Erythroblast (primary cell): ENCODE results near the gene CD44.

ENCODE experiments used
- GATA1 ChIP-seq: IDR thresholded peaks from 2 replicates; pipeline ENCODE4 v1.6.1; 2011; ENCODE audit warnings: low read depth, mild to moderate bottlenecking, control low read depth, low read length, moderate library complexity
- POLR2A ChIP-seq: IDR thresholded peaks from 2 replicates; pipeline ENCODE4 v1.6.1; 2011; ENCODE audit warnings: mild to moderate bottlenecking, low read length

DNA sequence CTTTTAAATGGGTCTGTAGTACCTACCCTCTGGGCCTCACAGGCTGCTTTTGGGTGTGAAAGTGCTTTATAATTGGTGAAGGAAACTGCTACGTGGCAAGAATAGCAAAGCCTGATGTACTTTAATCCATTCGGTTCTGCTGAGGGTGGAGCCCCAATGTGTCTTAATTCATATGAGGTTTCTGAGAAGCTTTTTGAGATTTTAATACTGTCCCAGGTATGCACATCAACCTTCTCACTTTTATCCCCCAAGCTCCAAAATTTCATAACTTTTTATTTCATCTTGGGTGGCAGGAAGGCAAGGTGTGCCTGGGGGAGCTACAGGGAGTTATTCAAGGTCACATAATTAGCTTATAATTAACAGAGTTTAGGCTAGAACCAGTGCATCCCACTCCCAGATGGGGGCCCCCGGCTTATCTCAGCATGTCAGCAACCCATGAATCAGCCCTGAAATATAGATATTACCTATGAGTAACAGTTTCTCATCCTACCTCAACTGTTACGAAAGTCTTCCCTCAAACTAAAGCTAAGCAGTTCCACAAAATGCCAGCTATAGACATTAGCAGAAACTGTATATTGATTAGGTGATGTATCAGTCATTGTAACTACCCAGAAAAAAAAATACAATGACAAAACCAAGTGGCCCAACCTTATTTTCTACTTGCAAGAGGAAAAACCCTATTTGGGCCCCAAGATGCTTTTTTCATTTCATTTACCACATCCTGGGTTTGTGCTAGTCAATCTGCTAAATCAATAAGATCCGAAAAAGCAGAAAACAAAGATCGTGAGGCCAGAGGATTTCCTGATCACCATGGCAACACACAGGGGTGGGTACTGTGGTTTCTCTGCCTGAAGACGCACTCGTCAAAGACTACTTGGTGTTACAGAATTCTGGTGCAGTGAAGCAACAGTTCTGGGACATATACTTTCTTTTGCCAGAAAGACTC is 26.7 kb downstream of the CD44 start:
- TF ChIP-seq POLR2A (no peak), GATA1 (no peak)
